Body of pancreas (tissue), 4 donors: ENCODE results near the gene FIBP.

Experiments used
- CTCF ChIP-seq, 7 experiments: fragments of 450-650 bp in 4 of 7; fragments of 200-600 bp in 3 of 7; sonication (generic) in 3 of 7; IDR thresholded peaks; one replicate each; pipeline ENCODE4 v1.5.1; 2016 to 2019; ENCODE audit warnings: antibody characterized with exemption in 7 of 7
- POLR2A ChIP-seq, 3 donors: fragments of 450-650 bp; IDR thresholded peaks; one replicate each; pipeline ENCODE4 v1.6.1; 2016; ENCODE audit warnings: antibody characterized with exemption in 3 of 3, mild to moderate bottlenecking in 2 of 3

- TF ChIP-seq CTCF (IDR thresholded peaks at IDR 0.05) (no peak), POLR2A (IDR thresholded peaks at IDR 0.05) (no peak)
Observed at GRCh38 chr11:65898656-65899355, 10.5 kb upstream of the FIBP start.
